Caco-2 (cell line): Measurements from ENCODE around the gene C1QTNF8. TPM values are rescaled to one million over a fixed set of nuclear protein-coding genes. Genes with fewer than 3 reads are reported as not detected.

ENCODE experiments used
- BruUV-seq: library from RNA; stranded (reverse); fragments of 400-500 nt; replicated peaks from 2 replicates; lab custom pipeline; 2021; lab: Mats Ljungman, UMichigan
- CTCF ChIA-PET: fragments of 300-600 bp; sonication (Branson Sonifier 250); formaldehyde crosslinking; loops from one replicate; lab custom pipeline; 2022; ENCODE audit warnings: antibody characterized with exemption; lab: Charles Lee
- POLR2A ChIA-PET: fragments of 300-600 bp; sonication (Branson Sonifier 250); formaldehyde crosslinking; loops from one replicate; lab custom pipeline; 2022; ENCODE audit warnings: antibody characterized with exemption; lab: Charles Lee
- DNase-seq, 2 experiments: peaks; one replicate each; pipeline versions ENCODE4 v3.0.0 to v3.0.0-alpha.2; 2020 to 2022
- H3K27me3 ChIP-seq: replicated peaks from 2 replicates; pipeline ENCODE4 v1.6.0; 2011; ENCODE audit warnings: low read length; ENCODE audit not compliant: control insufficient read depth, insufficient read depth
- H3K36me3 ChIP-seq: 2 replicates; pipeline ENCODE4 v1.5.1; 2011; ENCODE audit warnings: low read length; ENCODE audit not compliant: control insufficient read depth, insufficient read depth
- H3K4me1 ChIP-seq: fragments of 250-450 bp; sonication (Bioruptor Pico); 2 replicates; pipeline ENCODE4 v1.5.1; 2020; ENCODE audit warnings: mild to moderate bottlenecking
- H3K4me3 ChIP-seq: 2 replicates; pipeline ENCODE4 v1.5.1; 2011; ENCODE audit warnings: low read depth, mild to moderate bottlenecking, control low read depth, low read length
- H3K9me3 ChIP-seq: fragments of 250-450 bp; sonication (Bioruptor Pico); 2 replicates; pipeline ENCODE4 v1.5.1; 2020; ENCODE audit warnings: mild to moderate bottlenecking, moderate library complexity
- H3K27ac Mint-ChIP-seq: one replicate; pipeline ENCODE4 v1.8.0; 2022; ENCODE audit warnings: mixed read lengths; ENCODE audit not compliant: unreplicated experiment
- H3K27me3 Mint-ChIP-seq: one replicate; pipeline ENCODE4 v1.8.0; 2022; ENCODE audit warnings: mixed read lengths; ENCODE audit not compliant: insufficient read depth, unreplicated experiment
- H3K36me3 Mint-ChIP-seq: one replicate; pipeline ENCODE4 v1.8.0; 2022; ENCODE audit warnings: mild to moderate bottlenecking, mixed read lengths; ENCODE audit not compliant: insufficient read depth, unreplicated experiment
- H3K4me1 Mint-ChIP-seq: one replicate; pipeline ENCODE4 v1.8.0; 2022; ENCODE audit warnings: low read depth, mixed read lengths; ENCODE audit not compliant: unreplicated experiment
- H3K4me3 Mint-ChIP-seq: one replicate; pipeline ENCODE4 v1.8.0; 2022; ENCODE audit warnings: mild to moderate bottlenecking, moderate library complexity, mixed read lengths; ENCODE audit not compliant: unreplicated experiment
- H3K9me3 Mint-ChIP-seq: one replicate; pipeline ENCODE4 v1.8.0; 2022; ENCODE audit warnings: mixed read lengths; ENCODE audit not compliant: unreplicated experiment
- intact Hi-C: fragments of 100-400 bp; cut with micrococcal nuclease; formaldehyde crosslinking; loops from one replicate; pipeline ENCODE4 v1.10.0; 2022; ENCODE audit not compliant: unreplicated experiment
- total RNA-seq: library from RNA; stranded (reverse); gene quantifications from 2 replicates; pipeline ENCODE4 v1.2.3, GENCODE V29; 2022
- TF ChIP-seq, protein P1 (sequence below), 2 experiments: fragments of 200-600 bp in 1 of 2; IDR thresholded peaks; 1 replicate in 1 of 2; 2 replicates in 1 of 2; pipeline versions ENCODE4 v1.5.1 to v1.8.0; 2011 to 2022; ENCODE audit warnings: antibody characterized with exemption in 1 of 2, control low read depth in 1 of 2, inconsistent platforms in 1 of 2, low read depth in 1 of 2, low read length in 1 of 2, mild to moderate bottlenecking in 1 of 2, moderate library complexity in 1 of 2; ENCODE audit not compliant: insufficient read depth in 1 of 2, severe bottlenecking in 1 of 2, unreplicated experiment in 1 of 2

The C1QTNF8 gene
- total RNA-seq, 1 experiment from 2014 or later: not detected

- BruUV-seq: no TSS peak
- intact Hi-C loops: no loop called here
Observed at GRCh38 chr16:1065469-1066128, 30.4 kb downstream of the C1QTNF8 start.

GRCh38 chr16:1063728-1064127 is 32.3 kb downstream of the C1QTNF8 start:
- no peaks in the 10 kb centered on the region for H3K27me3 ChIP-seq
- ChIA-PET CTCF (interaction anchor here (1.1 kb wide), 1 partner anchor 39 kb away, joined by 3 read pairs; no protein-coding TSS in a partner anchor), POLR2A (no interaction called here)
- H3K4me1 ChIP-seq: no peaks in the 10 kb centered on the region
- Mint-ChIP-seq H3K4me3 (no peak overlapping the region), H3K36me3 (no peaks in the 10 kb centered on the region), H3K27ac (no peak overlapping the region), H3K4me1 (no peaks in the 10 kb centered on the region), H3K27me3 (peaks cover 12% of the 10 kb centered on the region), H3K9me3 (no peaks in the 10 kb centered on the region)
- TF ChIP-seq, protein P1, sequence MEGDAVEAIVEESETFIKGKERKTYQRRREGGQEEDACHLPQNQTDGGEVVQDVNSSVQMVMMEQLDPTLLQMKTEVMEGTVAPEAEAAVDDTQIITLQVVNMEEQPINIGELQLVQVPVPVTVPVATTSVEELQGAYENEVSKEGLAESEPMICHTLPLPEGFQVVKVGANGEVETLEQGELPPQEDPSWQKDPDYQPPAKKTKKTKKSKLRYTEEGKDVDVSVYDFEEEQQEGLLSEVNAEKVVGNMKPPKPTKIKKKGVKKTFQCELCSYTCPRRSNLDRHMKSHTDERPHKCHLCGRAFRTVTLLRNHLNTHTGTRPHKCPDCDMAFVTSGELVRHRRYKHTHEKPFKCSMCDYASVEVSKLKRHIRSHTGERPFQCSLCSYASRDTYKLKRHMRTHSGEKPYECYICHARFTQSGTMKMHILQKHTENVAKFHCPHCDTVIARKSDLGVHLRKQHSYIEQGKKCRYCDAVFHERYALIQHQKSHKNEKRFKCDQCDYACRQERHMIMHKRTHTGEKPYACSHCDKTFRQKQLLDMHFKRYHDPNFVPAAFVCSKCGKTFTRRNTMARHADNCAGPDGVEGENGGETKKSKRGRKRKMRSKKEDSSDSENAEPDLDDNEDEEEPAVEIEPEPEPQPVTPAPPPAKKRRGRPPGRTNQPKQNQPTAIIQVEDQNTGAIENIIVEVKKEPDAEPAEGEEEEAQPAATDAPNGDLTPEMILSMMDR (IDR thresholded peaks at IDR 0.05; ENCODE audit: insufficient read depth in 1 of 2, low read depth in 1 of 2, low read length in 1 of 2, severe bottlenecking in 1 of 2, unreplicated experiment in 1 of 2): no peak
- H3K4me3 ChIP-seq: no peak overlapping the region
- H3K9me3 ChIP-seq: no peaks in the 10 kb centered on the region
- DNase-seq: no peak
- intact Hi-C loops: no loop called here
- BruUV-seq: no TSS peak
- no peaks in the 10 kb centered on the region for H3K36me3 ChIP-seq

More at GRCh38 chr16:1065469-1066128, 30.4 kb downstream of the C1QTNF8 start:
- Mint-ChIP-seq H3K4me1 (no peaks in the 10 kb centered on the region), H3K36me3 (peaks cover 5% of the 10 kb centered on the region), H3K27ac (no peak overlapping the region), H3K9me3 (no peaks in the 10 kb centered on the region), H3K27me3 (peaks cover 12% of the 10 kb centered on the region), H3K4me3 (no peak overlapping the region)
- TF ChIP-seq, protein P1 (IDR thresholded peaks at IDR 0.05; ENCODE audit: insufficient read depth in 1 of 2, low read depth in 1 of 2, low read length in 1 of 2, severe bottlenecking in 1 of 2, unreplicated experiment in 1 of 2): no peak
- ChIA-PET POLR2A (no interaction called here), CTCF (no interaction called here)
- H3K4me1 ChIP-seq: no peaks in the 10 kb centered on the region
- no peak for DNase-seq
- no peaks in the 10 kb centered on the region for H3K27me3 ChIP-seq
- no peaks in the 10 kb centered on the region for H3K36me3 ChIP-seq
- H3K9me3 ChIP-seq: no peaks in the 10 kb centered on the region
- no peak overlapping the region for H3K4me3 ChIP-seq

DNA sequence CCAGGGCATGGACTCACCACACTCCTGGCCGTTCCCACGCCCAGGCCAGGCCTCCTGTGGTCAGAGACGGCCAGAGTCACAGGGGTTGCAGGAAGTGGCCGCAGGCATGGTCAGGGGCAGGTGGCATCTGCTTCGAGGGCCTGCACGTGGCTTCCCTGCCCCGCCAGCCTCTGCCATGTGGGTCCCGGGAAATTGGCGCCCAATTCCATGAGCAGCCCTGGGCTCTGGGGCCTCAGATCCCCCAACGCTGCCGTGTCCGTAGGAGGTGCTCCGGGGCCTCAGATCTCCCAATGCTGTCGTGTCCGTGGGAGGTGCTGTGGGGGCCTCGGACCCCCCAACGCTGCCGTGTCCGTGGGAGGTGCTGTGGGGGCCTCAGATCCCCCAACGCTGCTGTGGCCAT is 33.1 kb downstream of the C1QTNF8 start:
- no peaks in the 10 kb centered on the region for H3K27me3 ChIP-seq
- no peaks in the 10 kb centered on the region for H3K36me3 ChIP-seq
- H3K36me3 Mint-ChIP-seq: no peaks in the 10 kb centered on the region
- no peak for DNase-seq
- CTCF ChIA-PET: no interaction called here
- no peaks in the 10 kb centered on the region for H3K9me3 Mint-ChIP-seq
- no TSS peak for BruUV-seq
- no peaks in the 10 kb centered on the region for H3K9me3 ChIP-seq
- H3K4me3 ChIP-seq: no peak overlapping the region
- no peak overlapping the region for H3K27ac Mint-ChIP-seq
- POLR2A ChIA-PET: no interaction called here
- no peaks in the 10 kb centered on the region for H3K4me1 Mint-ChIP-seq
- peaks cover 12% of the 10 kb centered on the region for H3K27me3 Mint-ChIP-seq
- no peak overlapping the region for H3K4me3 Mint-ChIP-seq
- TF ChIP-seq, protein P1 (IDR thresholded peaks at IDR 0.05; ENCODE audit: insufficient read depth in 1 of 2, low read depth in 1 of 2, low read length in 1 of 2, severe bottlenecking in 1 of 2, unreplicated experiment in 1 of 2): no peak
- intact Hi-C loops: no loop called here
- H3K4me1 ChIP-seq: no peaks in the 10 kb centered on the region
